ENCODE results near the gene WTAP. TPM values are rescaled to one million over a fixed set of nuclear protein-coding genes. Genes with fewer than 3 reads are reported as not detected.

WTAP gene
- total RNA-seq, 4 donors from 2014 or later = 57.8 to 76.7 (median 67.9) TPM

DNA sequence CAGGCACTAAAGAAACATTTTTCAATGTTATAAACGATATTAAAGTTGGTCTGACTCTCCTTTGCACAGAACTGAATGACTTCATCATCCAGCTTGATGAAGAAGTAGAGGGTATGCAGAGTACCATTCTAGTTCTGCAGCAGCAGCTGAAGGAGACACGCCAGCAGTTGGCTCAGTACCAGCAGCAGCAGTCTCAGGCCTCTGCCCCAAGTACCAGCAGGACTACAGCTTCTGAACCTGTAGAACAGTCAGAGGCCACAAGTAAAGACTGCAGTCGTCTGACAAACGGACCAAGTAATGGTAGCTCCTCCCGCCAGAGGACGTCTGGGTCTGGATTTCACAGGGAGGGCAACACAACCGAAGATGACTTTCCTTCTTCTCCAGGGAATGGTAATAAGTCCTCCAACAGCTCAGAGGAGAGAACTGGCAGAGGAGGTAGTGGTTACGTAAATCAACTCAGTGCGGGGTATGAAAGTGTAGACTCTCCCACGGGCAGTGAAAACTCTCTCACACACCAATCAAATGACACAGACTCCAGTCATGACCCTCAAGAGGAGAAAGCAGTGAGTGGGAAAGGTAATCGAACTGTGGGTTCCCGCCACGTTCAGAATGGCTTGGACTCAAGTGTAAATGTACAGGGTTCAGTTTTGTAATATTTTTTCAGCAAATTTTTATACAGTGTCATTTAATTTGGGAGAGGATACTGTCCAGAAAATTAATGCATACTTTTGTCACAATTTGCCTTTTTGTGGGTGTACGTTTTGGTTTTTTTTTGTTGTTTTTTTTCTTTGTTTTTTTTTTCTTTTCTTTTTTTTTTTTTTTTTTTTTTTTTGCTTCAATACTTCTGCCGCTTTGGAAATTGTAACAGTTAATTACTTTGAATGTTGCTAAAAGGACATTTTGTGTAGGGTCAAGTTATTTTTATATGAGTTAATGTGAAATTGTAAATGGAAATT, 27.9 kb downstream of the WTAP start:
- H3K4me3 ChIP-seq (ENCODE audit: low read depth, poor library complexity, severe bottlenecking) = no peak overlapping the region
- TF ChIP-seq, protein P1, sequence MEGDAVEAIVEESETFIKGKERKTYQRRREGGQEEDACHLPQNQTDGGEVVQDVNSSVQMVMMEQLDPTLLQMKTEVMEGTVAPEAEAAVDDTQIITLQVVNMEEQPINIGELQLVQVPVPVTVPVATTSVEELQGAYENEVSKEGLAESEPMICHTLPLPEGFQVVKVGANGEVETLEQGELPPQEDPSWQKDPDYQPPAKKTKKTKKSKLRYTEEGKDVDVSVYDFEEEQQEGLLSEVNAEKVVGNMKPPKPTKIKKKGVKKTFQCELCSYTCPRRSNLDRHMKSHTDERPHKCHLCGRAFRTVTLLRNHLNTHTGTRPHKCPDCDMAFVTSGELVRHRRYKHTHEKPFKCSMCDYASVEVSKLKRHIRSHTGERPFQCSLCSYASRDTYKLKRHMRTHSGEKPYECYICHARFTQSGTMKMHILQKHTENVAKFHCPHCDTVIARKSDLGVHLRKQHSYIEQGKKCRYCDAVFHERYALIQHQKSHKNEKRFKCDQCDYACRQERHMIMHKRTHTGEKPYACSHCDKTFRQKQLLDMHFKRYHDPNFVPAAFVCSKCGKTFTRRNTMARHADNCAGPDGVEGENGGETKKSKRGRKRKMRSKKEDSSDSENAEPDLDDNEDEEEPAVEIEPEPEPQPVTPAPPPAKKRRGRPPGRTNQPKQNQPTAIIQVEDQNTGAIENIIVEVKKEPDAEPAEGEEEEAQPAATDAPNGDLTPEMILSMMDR (IDR thresholded peaks at IDR 0.05) = no peak
- no peak for TF ChIP-seq POLR2A (IDR thresholded peaks at IDR 0.05)
- intact Hi-C loops (cut with DNase I; ENCODE audit: low total_unique reads) = no loop called here
- WGBS, 2 donors = 71 to 80% methylated on average over 15 of the region's 15 CpGs
- no peak for DNase-seq (ENCODE audit: low spot score in 2 of 2)

GRCh38 chr6:159756508-159756907, 29.2 kb downstream of the WTAP start:
- DNase-seq (ENCODE audit: low spot score in 2 of 2) = no peak
- TF ChIP-seq POLR2A (IDR thresholded peaks at IDR 0.05) = no peak
- TF ChIP-seq, protein P1 (IDR thresholded peaks at IDR 0.05) = no peak
- intact Hi-C loops (cut with DNase I; ENCODE audit: low total_unique reads) = no loop called here
- WGBS, 2 donors = 88 to 91% methylated on average over 4 of the region's 4 CpGs
- no peak overlapping the region for H3K4me3 ChIP-seq (ENCODE audit: low read depth, poor library complexity, severe bottlenecking)

- intact Hi-C loops (cut with DNase I; ENCODE audit: low total_unique reads) = no loop called here
- 92 to 93% methylated on average over 7 of the region's 7 CpGs for WGBS, 2 donors
Measured at GRCh38 chr6:159758031-159759001, 31.0 kb downstream of the WTAP start.

DNA sequence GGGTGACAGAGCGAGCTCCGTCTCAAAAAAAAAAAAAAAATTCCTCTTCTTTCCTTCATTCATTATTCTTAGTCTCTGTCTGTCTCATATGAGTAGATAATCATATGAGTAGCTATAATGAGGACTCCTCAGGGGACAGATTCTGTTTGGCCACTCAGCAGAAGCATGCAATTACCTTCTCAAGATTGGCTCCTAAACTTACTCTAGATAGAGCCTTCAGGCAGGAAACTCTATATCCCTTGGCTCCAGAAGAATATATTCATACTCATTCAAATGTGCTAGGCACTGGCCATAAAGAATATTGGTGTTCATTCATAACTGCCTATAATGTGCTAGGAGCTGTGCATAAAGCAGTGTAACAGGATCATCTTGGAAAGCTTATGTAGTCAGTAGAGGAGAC, 32.3 kb downstream of the WTAP start:
- H3K4me3 ChIP-seq (ENCODE audit: low read depth, poor library complexity, severe bottlenecking) = no peak overlapping the region
- no peak for DNase-seq (ENCODE audit: low spot score in 2 of 2)
- 66 to 71% methylated on average over 2 of the region's 2 CpGs for WGBS, 2 donors
- intact Hi-C loops (cut with DNase I; ENCODE audit: low total_unique reads) = loop anchor here (10.0 kb wide), 1 partner anchor 65 kb away; the partner anchor contains the start of gene SOD2
- TF ChIP-seq, protein P1 (IDR thresholded peaks at IDR 0.05) = no peak
- no peak for TF ChIP-seq POLR2A (IDR thresholded peaks at IDR 0.05)

More at GRCh38 chr6:159758031-159759001, 31.0 kb downstream of the WTAP start:
- H3K4me3 ChIP-seq (ENCODE audit: low read depth, poor library complexity, severe bottlenecking) = no peak overlapping the region
- DNase-seq (ENCODE audit: low spot score in 2 of 2) = no peak
- TF ChIP-seq POLR2A (IDR thresholded peaks at IDR 0.05) = no peak
- TF ChIP-seq, protein P1 (IDR thresholded peaks at IDR 0.05) = no peak

GRCh38 chr6:159760602-159761057, 33.3 kb downstream of the WTAP start:
- DNase-seq (ENCODE audit: low spot score in 2 of 2) = no peak
- H3K4me3 ChIP-seq (ENCODE audit: low read depth, poor library complexity, severe bottlenecking) = no peak overlapping the region
- no peak for TF ChIP-seq POLR2A (IDR thresholded peaks at IDR 0.05)
- TF ChIP-seq, protein P1 (IDR thresholded peaks at IDR 0.05) = no peak
- 60 to 64% methylated on average over 3 of the region's 3 CpGs for WGBS, 2 donors
- intact Hi-C loops (cut with DNase I; ENCODE audit: low total_unique reads) = loop anchor here (10.0 kb wide), 1 partner anchor 66 kb away; the partner anchor contains the start of gene SOD2
